GM23248 (cell line): ENCODE measurements around the gene KIF9. TPM values are rescaled to one million over a fixed set of nuclear protein-coding genes. Genes with fewer than 3 reads are reported as not detected.
"Not testable (repeated sequence)": the region's sequence is repeated elsewhere in the genome, so short reads cannot be mapped to it uniquely, and the experiment has no call there.

Experiments used
- DNase-seq: peaks from one replicate; pipeline ENCODE4 v3.0.0-alpha.2; 2015
- H2AFZ ChIP-seq: fragments of 200-600 bp; sonication (generic); 2 replicates; pipeline ENCODE4 v1.6.1; 2016; ENCODE audit warnings: antibody characterized with exemption
- H3F3A ChIP-seq: fragments of 200-600 bp; sonication (generic); 2 replicates; pipeline ENCODE4 v1.6.1; 2016; ENCODE audit warnings: mild to moderate bottlenecking, antibody characterized with exemption, mixed run types; ENCODE audit not compliant: insufficient read depth
- H3K27ac ChIP-seq: fragments of 200-600 bp; sonication (generic); 2 replicates; pipeline ENCODE4 v1.5.1; 2016; ENCODE audit warnings: mild to moderate bottlenecking
- H3K27me3 ChIP-seq: fragments of 200-600 bp; sonication (generic); replicated peaks from 2 replicates; pipeline ENCODE4 v1.6.1; 2016; ENCODE audit warnings: mild to moderate bottlenecking; ENCODE audit not compliant: insufficient read depth
- H3K36me3 ChIP-seq: fragments of 200-600 bp; sonication (generic); 2 replicates; pipeline ENCODE4 v1.6.1; 2016; ENCODE audit warnings: low read depth, mild to moderate bottlenecking
- H3K4me1 ChIP-seq: fragments of 200-600 bp; sonication (generic); 2 replicates; pipeline ENCODE4 v1.6.1; 2016; ENCODE audit warnings: mild to moderate bottlenecking; ENCODE audit not compliant: insufficient read depth
- H3K4me2 ChIP-seq: fragments of 200-600 bp; sonication (generic); one replicate; pipeline ENCODE4 v1.6.1; 2016; ENCODE audit warnings: mild to moderate bottlenecking; ENCODE audit not compliant: unreplicated experiment
- H3K4me3 ChIP-seq: fragments of 200-600 bp; sonication (generic); 2 replicates; pipeline ENCODE4 v1.5.1; 2016; ENCODE audit warnings: mild to moderate bottlenecking
- H3K79me2 ChIP-seq: fragments of 200-600 bp; sonication (generic); 2 replicates; pipeline ENCODE4 v1.6.1; 2016; ENCODE audit warnings: mild to moderate bottlenecking; ENCODE audit not compliant: insufficient read depth
- H3K9ac ChIP-seq: fragments of 200-600 bp; sonication (generic); 2 replicates; pipeline ENCODE4 v1.6.1; 2016; ENCODE audit warnings: mild to moderate bottlenecking
- H3K9me2 ChIP-seq: fragments of 200-600 bp; sonication (generic); 2 replicates; pipeline ENCODE4 v1.6.1; 2016; ENCODE audit warnings: mixed run types, mild to moderate bottlenecking, moderate library complexity; ENCODE audit not compliant: insufficient read depth
- H3K9me3 ChIP-seq: fragments of 200-600 bp; sonication (generic); one replicate; pipeline ENCODE4 v1.6.1; 2017; ENCODE audit warnings: low read depth
- H4K20me1 ChIP-seq: fragments of 200-600 bp; sonication (generic); 2 replicates; pipeline ENCODE4 v1.6.0; 2016; ENCODE audit not compliant: insufficient read depth
- EZH2 ChIP-seq: fragments of 200-600 bp; sonication (generic); IDR thresholded peaks from 2 replicates; pipeline ENCODE4 v1.6.1; 2018; ENCODE audit warnings: antibody characterized with exemption, mild to moderate bottlenecking; ENCODE audit not compliant: insufficient read depth, poor library complexity, severe bottlenecking
- EZH2phosphoT487 ChIP-seq: fragments of 200-600 bp; sonication (generic); IDR thresholded peaks from 2 replicates; pipeline ENCODE4 v1.6.1; 2018; ENCODE audit warnings: antibody characterized with exemption, moderate library complexity, mild to moderate bottlenecking, low read depth; ENCODE audit not compliant: insufficient read depth
- WGBS, 2 experiments: methylation state at CpG; one replicate each; pipeline ENCODE4 v1.1.6; 2015 to 2017; ENCODE audit warnings: low lambda C conversion rate in 2 of 2, low coverage in 1 of 2; ENCODE audit errors: missing lambda C conversion rate in 2 of 2; 5-methylcytosine and 5-hydroxymethylcytosine counted together
- in situ Hi-C: fragments of 300-500 bp; cut with MboI; formaldehyde crosslinking; loops from 2 replicates; pipeline ENCODE4 v1.15.0; 2020
- polyA plus RNA-seq: library from polyadenylated mRNA; unstranded; fragments of >200 nt; fragmentation: Nextera tagmentation; extraction: Ambion mirVana; gene quantifications from 2 replicates; pipeline ENCODE4 v1.2.1, GENCODE V29; 2016
- total RNA-seq: library from RNA; depleted of rRNA; stranded (reverse); fragments of >200 nt; shearing (Covaris generic); gene quantifications from 2 replicates; pipeline ENCODE4 v1.2.3, GENCODE V29; 2014

Gene KIF9
- total and polyA plus RNA-seq, 2 experiments from 2014 or later, result 5.8 to 14.6 TPM

DNA sequence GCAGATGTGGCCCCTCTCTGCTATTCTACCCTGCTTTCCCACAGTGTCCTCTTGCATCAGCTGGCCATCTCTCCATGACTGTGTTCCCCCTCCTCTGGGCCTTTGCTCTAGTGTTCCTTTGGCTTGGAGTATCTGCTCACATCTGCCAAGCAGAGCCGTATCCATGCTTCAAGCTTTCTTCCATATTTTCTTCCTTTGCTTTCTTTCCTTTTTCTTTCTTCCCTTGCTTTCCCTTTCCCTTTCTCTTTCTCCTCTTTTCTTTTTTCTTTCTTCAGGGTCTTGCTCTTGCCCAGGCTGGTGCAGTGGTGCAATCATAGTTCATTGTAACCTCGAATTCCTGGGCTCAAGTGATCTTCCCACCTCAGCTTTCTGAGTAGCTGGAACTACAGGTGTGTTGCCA, 12.7 kb upstream of the KIF9 start:
- Histone ChIP-seq H3K27ac (no peak overlapping the region), H3K9me3 (no peaks in the 10 kb centered on the region), H3K4me3 (no peak overlapping the region), H2AFZ (no peak overlapping the region), H4K20me1 (peaks cover 4% of the 10 kb centered on the region), H3K9ac (no peak overlapping the region), H3K27me3 (no peaks in the 10 kb centered on the region), H3K4me1 (no peaks in the 10 kb centered on the region), H3F3A (no peaks in the 10 kb centered on the region), H3K9me2 (no peaks in the 10 kb centered on the region), H3K4me2 (no peak overlapping the region), H3K36me3 (no peaks in the 10 kb centered on the region), H3K79me2 (peaks cover 92% of the 10 kb centered on the region)
- in situ Hi-C loops, result no loop called here
- DNase-seq, result no peak
- TF ChIP-seq EZH2 (no peak), EZH2phosphoT487 (no peak)
- 80 to 100% methylated on average over 2 of the region's 2 CpGs for whole genome bisulfite sequencing, 2 experiments

- Histone ChIP-seq H4K20me1 (peaks cover 9% of the 10 kb centered on the region), H3K27me3 (no peaks in the 10 kb centered on the region), H3K4me1 (no peaks in the 10 kb centered on the region), H3K4me3 (no peak overlapping the region), H3K27ac (no peak overlapping the region), H3F3A (no peaks in the 10 kb centered on the region), H3K9ac (no peak overlapping the region), H3K36me3 (0 out of 2 replicates have a peak, but pooled peaks cover 2% of the 10 kb centered on the region), H3K4me2 (no peak overlapping the region), H3K79me2 (peaks cover 100% of the 10 kb centered on the region), H3K9me2 (no peaks in the 10 kb centered on the region), H2AFZ (no peak overlapping the region), H3K9me3 (no peaks in the 10 kb centered on the region)
- no peak for TF ChIP-seq EZH2
- no peak for TF ChIP-seq EZH2phosphoT487
- DNase-seq, result no peak
- in situ Hi-C loops, result no loop called here
- WGBS, 2 experiments, result 84 to 85% methylated on average over 3 of the region's 3 CpGs
Measured at GRCh38 chr3:47294392-47294791, 11.8 kb upstream of the KIF9 start.

- no peaks in the 10 kb centered on the region for H3K9me3 ChIP-seq
- H3K36me3 ChIP-seq, result 0 out of 2 replicates have a peak, but pooled peaks cover 7% of the 10 kb centered on the region
- H4K20me1 ChIP-seq, result peaks cover 9% of the 10 kb centered on the region
- H3K4me1 ChIP-seq, result no peaks in the 10 kb centered on the region
- no peak overlapping the region for H2AFZ ChIP-seq
- peaks cover 3% of the 10 kb centered on the region; the same call in 1 of the 2 replicates for H3F3A ChIP-seq
- no peak for TF ChIP-seq EZH2phosphoT487
- no peak for TF ChIP-seq EZH2
- DNase-seq, result no peak
- peaks cover 100% of the 10 kb centered on the region for H3K79me2 ChIP-seq
- H3K27me3 ChIP-seq, result no peaks in the 10 kb centered on the region
- in situ Hi-C loops, result no loop called here
- no peaks in the 10 kb centered on the region for H3K9me2 ChIP-seq
- H3K27ac ChIP-seq, result no peak overlapping the region
- no peak overlapping the region for H3K4me2 ChIP-seq
- H3K4me3 ChIP-seq, result no peak overlapping the region
- no peak overlapping the region for H3K9ac ChIP-seq
- 72 to 76% methylated on average over 2 of the region's 2 CpGs for WGBS, 2 experiments
Measured at GRCh38 chr3:47293822-47294221, 11.2 kb upstream of the KIF9 start.

- not testable (repeated sequence) for H4K20me1 ChIP-seq
Measured at GRCh38 chr3:47291754-47292420, 9.3 kb upstream of the KIF9 start.

More at GRCh38 chr3:47291754-47292420, 9.3 kb upstream of the KIF9 start:
- H3K4me2 ChIP-seq, H3K9me3 ChIP-seq, H3K27me3 ChIP-seq, H3F3A ChIP-seq, H3K36me3 ChIP-seq, H2AFZ ChIP-seq, H3K27ac ChIP-seq, in situ Hi-C loops, H3K9me2 ChIP-seq, H3K4me3 ChIP-seq, H3K4me1 ChIP-seq, DNase-seq, H3K9ac ChIP-seq: not testable (repeated sequence)
- 97% methylated on average over 8 to 9 of the region's 9 CpGs for WGBS, 2 experiments
- H3K79me2 ChIP-seq, result peaks cover 100% of the 10 kb centered on the region
